ENCODE data around the gene BLMH.
"Not testable (repeated sequence)": the region's sequence is repeated elsewhere in the genome, so short reads cannot be mapped to it uniquely, and the experiment has no call there.

BLMH gene

DNA sequence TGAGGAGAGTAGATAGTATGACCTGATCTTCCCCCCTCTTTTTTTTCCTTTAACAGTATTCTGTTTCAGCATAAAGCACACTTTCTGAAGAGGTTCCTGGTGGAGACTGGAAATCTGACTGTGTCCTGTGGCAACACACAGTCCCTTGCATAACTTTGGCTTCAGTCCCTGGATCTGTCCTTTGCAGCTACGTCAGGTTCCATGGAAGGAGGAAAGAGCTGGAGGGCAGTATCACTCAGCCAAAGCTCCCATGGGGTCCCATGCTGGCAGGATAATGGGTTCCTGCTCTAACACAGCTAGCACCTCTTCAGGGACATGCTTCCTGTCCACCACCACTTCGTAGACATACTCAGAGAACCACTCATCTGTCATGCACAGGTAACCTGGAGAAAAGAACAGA is 43.0 kb downstream of the BLMH start:
- no peak for DNase-seq (ENCODE audit: low spot score)

DNA sequence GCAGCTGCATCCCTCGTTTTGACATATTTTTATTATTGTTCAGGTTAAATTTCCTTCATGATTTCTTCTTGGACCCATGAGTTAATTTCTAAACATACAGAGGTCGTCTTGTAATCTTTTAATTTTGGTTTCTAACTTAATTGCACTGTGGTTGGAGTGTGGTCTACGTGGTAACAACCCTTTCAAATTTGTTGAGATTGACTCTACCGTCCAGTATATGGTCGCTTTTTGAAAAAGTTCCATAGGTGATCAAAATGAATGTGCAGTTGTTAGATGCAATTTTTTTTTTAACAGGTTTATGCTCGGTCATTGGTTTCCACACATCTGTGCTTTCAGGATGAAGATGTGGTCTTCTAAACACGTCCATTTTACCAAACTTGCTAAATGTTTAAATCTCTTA is 45.3 kb downstream of the BLMH start:
- no peak for DNase-seq (ENCODE audit: low spot score)

DNA sequence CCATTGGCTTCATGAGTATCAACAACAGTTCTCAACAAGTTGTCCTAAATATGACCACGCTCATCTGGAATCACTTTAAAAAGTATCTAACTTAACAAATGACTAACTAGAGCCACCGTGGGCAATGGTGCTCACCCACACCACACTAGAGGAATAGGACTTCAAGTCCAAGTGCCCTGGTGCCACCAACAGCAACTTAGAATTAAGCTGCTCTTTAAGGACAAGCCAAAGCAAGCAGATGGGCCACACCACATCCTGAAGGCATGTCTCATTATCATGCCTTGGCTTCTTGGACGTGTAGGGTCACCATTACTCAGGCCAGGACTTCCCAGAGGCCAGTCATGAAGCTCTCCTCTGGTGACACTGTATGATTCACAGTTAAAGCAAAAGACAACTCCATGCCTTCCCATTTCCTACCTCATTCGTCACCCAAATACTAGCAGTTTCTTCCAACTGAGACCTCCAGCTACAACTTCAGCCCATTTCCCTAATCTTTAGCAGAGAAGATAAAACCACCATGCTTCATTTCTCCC is 46.8 kb downstream of the BLMH start:
- no peak for DNase-seq (ENCODE audit: low spot score)

DNA sequence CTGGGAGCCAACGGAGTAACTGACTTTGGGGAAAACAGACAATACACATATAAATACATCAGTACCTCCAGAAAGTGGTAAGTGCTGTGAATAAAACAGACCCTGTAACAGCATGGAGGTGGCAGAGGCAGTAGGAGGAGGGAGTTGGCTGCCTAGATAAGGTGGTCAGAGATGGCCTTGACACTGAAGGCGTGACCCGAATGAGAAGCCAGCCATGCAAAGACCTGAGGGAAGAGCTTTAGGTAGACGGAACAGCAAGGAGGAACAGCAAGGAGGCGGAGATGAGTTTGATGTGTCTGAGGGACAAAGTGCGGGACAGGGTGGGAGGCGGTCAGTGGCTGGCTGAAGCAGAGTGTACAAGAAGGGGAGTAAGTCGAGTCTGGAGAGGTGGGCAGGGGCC is 48.2 kb downstream of the BLMH start:
- no peak for DNase-seq (ENCODE audit: low spot score)

DNA sequence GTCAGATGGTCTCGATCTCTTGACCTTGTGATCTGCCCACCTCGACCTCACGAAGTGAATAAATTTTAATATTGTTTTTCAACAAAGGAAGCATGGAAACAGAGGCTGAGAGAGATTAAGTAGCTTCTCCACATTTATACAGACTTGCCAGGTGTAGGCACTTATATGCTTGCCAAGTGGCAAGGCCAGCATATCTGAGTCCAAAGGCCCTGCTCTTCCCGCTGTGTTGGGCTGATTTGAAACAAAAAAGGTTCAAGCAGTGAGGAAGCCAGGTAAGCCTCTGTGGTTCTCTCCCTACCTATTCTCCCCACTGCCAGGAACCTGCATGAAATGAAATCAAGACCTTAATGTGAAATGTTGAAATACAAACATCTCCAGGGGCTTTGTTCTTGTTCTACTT is 48.7 kb downstream of the BLMH start:
- DNase-seq (ENCODE audit: low spot score) = no peak

DNA sequence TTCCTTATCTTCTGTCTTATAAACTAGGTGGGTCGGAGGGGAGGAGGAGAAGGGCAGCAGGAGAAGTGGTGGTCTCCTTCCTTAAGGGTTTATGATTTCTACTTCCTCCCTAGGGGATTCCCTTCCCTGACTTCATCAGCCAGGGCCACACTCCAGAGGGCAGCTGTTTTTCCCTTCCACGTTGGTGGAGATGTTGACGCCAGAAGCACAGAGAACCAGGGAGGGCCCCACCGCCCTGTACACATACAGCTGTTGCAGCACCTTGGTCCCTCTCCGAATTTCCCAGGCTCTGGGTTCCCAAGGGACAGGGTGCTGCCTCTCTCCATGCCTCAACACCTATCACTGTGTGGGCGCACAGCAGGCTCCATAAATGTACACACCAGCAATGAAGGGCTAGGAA is 50.7 kb downstream of the BLMH start:
- no peak for DNase-seq (ENCODE audit: low spot score)

DNA sequence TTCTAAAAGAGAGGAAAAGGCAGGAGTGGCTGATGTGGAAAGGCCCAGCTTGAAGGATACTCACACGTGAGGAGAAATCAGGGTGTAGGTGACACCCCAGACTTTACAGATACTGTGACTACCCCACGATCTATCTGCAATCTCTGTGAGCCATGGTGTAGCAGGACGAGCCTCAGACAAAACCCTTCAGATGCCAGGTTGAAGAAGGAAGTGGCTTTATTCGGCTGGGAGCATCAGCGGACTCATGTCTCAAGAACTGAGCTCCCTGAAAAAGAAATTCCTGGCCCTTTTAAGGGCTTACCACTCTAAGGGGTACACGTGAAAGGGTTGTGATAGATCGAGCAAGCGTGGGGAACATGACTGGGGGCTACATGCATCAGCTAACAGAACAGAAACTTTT is 51.6 kb downstream of the BLMH start:
- no peak for DNase-seq (ENCODE audit: low spot score)

DNA sequence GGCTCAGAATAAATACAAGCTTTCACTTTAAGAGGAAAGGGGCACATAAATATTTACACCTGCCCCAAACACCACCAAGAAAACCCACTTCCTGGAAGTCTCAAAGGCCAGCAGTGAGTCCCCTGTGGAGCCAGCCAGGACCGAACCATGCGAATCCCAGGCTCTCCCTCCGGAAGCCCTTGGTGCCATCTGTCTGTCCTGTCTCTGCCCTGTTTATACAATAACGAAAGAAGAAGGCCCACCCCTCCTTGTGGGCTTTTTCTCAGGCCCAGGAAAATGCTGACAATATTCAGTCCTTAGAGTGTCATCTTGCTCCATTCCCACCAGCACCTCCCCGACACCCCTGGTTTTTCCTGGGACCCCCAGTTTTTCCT is 52.7 kb downstream of the BLMH start:
- no peak for DNase-seq (ENCODE audit: low spot score)

DNA sequence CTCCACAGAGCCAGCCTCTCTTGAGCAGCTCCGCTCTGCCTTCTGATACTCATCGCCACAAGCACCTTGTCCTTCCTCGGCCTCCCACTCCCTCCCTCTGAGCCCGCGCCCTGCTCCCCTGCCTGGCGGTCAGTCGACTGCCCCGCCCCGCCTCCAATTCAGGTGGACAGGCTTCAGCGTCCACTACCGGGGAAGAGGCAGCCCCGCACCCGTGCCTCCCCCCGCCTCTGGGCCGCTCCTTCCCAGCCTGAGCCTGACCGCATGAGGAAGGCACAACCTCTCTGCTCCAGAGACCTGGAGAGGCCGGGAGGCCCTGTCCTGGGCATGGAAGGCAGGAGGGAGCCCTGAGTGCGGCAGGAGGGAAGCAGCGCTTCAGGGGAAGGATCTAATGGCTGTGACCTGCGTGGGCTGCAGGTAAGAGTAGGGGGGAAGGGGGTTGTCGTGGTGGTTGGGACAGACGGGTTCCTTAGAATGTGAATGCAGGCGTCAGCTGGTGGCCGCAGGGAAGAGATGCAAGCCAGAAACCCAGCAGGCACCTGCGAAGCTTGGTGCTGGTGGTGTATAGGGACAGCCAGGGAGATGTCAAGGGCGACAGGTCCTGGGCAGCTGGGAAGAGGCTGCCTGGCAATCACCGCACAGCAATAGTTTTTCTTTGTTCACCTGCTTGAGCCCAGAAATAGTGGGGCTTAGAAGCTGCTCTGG is 53.2 kb downstream of the BLMH start:
- no peak for DNase-seq (ENCODE audit: low spot score)

DNA sequence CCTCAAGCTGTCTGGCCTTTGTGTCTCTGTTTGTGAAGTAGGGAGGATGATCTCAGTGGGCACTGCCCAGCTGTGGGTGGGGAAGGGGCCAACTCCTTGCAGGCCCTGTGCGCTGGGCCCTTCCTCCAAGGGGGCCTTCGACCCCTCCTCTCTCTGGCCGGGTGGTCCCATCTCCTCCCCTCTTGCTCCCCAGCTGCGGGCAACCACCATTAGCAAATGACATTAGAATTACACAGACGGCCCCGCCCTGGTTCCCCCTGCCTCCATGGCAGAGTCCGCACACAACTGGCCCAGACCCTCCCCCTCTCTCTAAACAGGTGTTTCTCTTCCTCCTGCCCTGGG is 53.8 kb downstream of the BLMH start:
- DNase-seq (ENCODE audit: low spot score) = no peak

DNA sequence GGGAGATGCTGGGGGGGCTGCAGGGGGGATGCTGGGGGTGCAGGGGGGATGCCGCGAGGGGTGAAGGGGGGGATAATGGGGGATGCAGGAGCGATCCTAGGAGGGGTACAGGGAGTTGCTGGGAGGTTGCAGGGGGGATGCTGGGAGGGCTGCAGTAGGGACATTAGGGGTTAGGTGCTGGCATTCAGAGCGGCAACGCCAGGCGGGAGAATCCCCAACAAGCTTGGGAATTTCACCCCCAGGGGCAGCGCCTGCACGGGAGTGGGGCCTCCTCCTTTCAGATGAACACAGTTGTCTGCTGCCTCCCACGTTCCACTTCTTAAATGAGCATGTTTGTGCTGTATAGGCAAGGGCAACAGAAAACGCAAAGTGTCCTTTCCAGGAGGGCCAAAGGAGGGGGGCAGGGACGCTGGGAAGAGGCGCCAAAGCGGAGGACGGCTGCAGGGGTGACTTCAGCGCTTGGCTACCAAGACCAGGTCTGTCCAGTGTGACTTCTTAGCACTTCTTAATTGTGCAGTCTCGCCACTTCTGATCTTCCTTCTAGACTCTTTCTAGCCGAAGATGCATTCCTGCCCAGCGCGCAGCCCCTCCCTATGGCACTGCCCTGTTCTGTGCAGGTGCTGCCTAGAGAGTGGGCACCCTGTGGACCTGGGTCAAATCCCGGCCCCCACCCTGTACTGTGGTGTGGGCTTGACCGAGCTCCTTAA is 54.3 kb downstream of the BLMH start:
- DNase-seq (ENCODE audit: low spot score) = no peak

DNA sequence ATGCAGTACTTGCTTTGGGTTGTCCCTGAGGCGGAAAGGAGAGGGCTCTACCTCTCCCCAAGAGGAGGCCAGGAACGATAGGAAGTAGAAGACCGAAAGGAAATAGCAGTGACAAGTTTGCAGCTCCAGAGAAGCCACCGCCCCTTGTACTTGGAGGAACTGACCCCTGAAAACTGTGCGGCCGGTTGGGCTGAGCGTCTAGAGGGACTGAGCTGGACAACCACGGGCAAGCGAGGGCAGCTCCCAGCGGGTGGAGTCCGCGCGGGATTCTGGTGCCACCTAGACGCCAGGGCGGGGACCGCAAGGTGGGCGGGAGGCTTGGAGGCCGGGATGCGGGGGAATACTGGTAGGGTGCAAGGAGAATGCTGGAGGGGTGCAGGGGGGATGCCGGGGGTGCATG is 55.0 kb downstream of the BLMH start:
- DNase-seq (ENCODE audit: low spot score) = peak; percentile 53

DNA sequence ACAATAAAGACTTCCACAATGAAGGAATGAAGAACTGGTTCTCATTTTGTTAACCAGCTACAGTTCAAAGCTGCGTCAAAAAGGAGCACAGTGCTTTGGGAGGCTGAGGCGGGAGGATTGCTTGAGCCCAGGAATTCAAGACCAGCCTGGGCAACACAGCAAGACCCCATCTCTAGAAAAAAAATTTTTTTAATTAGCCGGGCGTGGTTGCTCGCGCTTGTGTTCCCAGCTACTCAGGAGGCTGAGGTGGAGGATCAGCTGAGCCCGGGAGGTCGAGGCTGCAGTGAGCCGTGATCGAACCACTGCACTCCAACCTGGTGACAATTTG is 55.5 kb downstream of the BLMH start:
- DNase-seq (ENCODE audit: low spot score) = no peak

DNA sequence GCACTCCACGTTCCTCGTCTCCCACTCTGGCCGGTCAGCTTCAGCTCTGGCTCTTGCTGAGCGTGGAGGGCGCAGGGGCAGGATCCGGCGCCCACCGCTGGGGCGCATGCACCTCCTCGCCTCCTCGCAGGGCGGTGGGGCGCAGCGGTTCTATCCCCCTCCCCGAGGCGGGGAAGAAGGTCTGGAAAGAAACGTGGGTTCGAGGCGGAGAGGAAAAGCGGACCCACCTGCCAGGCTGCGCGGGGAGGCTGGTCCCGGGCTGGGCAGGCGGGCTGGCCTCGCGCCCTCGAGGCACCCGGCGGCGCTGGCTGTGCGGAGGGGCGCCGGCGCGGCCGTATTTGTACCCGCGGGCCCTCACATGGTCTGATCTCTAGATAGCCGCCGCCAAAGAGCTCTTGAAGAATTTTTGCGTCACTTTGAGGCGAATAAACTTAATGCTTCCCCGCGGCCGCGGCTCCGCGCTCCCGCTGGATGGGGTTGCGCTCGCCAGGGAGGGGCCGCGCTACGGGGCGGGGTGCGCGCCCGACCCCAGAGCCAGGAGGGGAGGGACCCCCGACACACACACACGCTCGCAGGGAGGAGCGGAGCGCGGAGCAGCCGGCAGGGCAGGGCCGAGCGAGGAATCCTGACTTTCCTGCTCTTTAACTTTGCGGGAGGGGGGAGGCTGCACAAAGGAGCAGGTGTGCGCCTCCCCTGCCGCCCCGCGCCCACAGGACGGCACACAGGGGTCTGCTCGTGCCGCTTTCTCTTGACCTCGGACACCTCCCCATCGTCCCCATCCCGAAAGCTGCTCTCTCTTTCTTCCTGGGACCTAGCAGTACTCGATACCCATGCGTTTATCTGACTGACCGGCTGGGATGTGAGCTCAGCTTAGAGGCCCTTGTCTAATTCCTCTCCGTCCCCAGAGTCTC is 56.1 kb downstream of the BLMH start, which contains the start of gene SLC6A4:
Gene SLC6A4 (minus strand): TSS at position 312 of the 911 bp plus-strand sequence. CDS start 13,739 bp downstream, outside the sequence.
- no peak for DNase-seq (ENCODE audit: low spot score)

DNA sequence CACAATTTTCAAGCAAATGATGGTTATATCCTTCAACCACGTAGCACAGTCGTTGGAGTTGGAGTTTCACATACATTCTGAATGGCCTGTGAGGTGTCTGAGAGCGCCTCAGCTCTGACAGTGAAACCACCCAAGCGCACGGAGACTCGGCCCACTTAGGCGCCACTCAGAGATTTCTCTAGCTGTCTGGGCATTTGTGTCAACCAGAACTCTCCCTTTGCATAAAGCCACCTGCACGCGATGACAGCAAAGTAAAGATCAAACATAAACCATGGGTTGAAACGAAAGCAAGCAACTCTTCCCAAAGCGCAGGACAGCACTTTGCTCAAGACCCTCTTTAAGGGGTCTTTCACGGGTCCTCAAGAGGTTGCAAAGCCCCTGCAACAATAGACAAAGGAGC is 56.8 kb downstream of the BLMH start:
- no peak for DNase-seq (ENCODE audit: low spot score)

DNA sequence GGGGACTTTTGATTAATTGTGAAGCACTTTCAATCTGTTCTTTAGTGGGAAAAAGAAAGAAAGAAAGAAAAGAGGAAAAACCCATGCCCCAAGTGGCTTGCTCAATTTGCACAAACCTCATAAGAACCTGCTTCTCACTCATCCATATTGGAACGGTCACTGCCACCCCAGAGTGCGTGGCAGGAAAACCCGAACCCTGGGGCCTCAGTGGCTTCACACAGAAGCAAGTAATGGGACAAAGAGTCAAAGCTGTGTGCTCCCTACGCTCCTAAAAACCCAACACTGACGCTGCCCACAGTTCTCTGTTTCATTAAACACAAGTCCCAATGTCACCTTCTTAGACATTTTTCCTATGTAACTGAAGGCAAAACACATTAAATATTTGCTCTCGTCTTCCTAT is 57.4 kb downstream of the BLMH start:
- DNase-seq (ENCODE audit: low spot score) = no peak

DNA sequence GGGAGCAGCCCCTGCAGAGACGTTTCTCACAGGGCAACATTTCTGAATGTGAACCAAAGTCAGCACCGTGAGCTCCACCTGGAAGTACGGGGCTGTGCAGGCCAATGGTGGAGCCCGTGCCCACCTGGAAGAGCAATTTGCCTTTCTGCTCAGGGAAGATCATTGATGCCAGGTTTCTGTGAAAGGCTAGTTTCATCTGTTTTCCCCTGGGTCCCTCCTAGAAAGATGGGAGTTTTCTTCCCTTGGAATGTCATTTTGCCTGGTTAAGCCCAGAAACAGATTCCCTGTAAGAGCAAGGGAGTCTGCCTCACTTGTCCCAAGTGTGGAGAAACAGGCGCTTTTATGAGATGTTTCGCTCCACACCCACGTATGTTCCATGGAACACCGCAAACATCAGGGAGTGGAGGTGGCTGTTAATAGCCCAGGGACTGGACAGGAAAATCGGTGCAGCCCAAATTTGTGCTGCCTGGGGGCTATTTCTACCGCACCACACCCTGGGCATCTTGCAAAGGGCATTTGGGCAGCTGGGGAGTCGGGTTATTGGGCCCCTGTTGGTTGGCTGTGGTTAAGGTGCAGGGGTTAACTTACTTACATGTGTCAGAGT is 58.8 kb downstream of the BLMH start:
- DNase-seq (ENCODE audit: low spot score) = no peak

DNA sequence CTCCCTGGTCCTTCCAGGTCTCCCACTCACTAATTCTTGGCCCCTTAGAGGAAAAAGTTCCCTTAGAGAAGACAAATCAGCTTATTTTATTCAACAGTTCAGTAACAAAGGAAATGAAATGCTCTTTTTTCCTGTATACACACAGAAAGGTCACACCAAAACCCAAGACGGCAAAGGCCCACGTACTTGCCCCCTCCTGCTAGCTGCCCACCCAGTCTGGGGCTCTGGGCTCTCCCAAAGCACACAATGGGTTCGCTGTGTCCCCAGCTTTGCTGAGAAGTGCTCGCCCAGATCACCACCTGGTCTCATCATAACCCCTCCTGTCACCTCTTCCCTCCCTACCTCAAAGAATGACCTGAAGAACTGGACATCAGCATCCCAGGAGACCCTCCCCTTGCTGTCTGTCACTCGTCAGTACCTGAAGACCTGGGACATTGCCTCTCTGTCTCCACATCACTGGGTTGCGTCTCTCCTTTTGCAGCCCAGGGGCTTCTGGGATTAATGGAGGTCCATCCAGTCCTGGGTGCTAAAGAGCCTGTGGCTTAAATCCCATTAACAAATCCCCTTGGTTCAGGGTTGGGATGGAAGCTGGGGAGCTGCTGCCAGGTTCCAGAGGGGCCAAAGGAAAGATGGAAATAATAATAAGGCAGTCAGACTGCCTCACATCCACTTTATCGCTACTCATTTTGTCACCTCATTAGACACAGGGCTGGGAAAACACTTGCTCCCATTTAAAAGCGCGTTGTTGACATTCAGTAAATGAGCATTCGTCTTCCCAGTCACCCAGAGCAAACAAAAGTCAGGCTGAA is 59.5 kb downstream of the BLMH start:
- DNase-seq (ENCODE audit: low spot score) = no peak

DNA sequence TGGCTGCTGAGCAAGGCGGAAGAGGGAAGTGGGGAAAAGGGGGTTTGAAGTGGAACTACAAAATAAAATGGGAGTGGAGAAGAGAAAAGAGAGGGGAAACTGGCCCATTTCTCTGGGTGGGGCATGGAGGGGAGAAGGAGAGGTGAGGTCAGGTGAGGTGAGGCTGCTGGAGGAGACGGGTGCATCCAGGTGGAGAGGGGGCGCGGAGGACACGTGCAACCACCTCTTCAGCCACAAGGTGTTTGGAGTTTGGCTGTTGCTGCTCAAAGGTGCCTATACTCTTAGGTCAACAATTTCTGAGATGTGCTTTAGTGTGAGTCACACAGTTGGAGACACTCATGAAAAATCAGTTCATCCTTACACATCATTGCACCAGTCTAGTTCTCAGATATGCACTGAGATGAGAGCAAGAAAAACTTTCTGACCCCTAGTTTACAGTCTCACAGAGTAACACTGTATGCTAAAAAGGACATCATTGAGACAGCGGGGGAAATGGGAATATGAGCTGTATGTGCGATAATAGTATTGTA is 61.1 kb downstream of the BLMH start:
- peak; percentile 32 for DNase-seq (ENCODE audit: low spot score)

DNA sequence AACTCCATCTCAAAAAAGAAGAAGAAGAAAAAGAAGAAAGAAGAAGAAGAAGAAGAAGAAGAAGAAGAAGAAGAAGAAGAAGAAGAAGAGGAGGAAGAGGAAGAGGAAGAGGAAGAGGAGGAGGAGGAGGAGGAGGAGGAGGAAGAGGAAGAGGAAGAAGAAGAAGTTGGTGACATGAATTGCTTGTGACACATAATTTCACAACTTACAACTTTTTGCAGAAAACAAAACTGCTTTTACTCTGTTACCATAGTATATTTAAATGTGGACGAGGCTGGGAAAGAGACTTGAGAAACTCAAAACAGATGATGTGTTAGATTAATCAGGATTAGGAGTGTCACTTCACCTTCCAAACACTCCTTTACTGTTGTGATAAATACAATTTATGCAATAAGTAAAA is 61.7 kb downstream of the BLMH start:
- DNase-seq (ENCODE audit: low spot score) = not testable (repeated sequence)

DNA sequence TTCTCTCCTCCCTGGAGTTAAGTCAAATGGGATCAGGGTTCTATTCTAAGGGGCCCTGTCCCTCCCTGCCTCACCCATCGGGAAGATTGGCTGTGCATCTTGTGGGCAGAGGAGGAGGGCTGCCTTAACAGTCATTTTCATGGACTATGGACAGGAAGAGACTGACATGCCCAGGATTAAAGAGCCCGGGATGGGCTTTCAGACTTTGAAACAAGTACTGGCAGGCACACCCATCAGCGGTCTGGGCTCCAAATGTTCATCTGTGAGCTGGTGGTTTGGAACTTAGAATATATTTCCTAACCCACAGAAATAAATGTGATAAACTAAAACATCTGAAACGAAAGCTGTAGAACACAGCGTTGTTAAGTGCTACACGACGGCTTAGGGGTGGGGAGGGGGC is 62.7 kb downstream of the BLMH start:
- no peak for DNase-seq (ENCODE audit: low spot score)
